Hematopoietic multipotent progenitor cell treated with erythropoietin and hydrocortisone succinate and interleukin-3 and kit ligand, for 15 days (in vitro differentiated cells): ENCODE measurements around the gene ATP10A.

Experiments used
- DNase-seq: peaks from one replicate; pipeline ENCODE4 v3.0.0-alpha.2; 2015; ENCODE audit warnings: low spot score

ATP10A gene

GRCh38 chr15:25824618-25825017 is 38.5 kb downstream of the ATP10A start:
- no peak for DNase-seq

- DNase-seq: no peak
Measured at GRCh38 chr15:25812845-25813244, 50.3 kb downstream of the ATP10A start.

GRCh38 chr15:25812073-25812472 is 51.1 kb downstream of the ATP10A start:
- DNase-seq: no peak

- no peak for DNase-seq
Measured at GRCh38 chr15:25811481-25811906, 51.6 kb downstream of the ATP10A start.

GRCh38 chr15:25810631-25811091 is 52.5 kb downstream of the ATP10A start:
- DNase-seq: no peak

GRCh38 chr15:25810154-25810553 is 53.0 kb downstream of the ATP10A start:
- DNase-seq: no peak

- no peak for DNase-seq
Measured at GRCh38 chr15:25807063-25807462, 56.1 kb downstream of the ATP10A start.

GRCh38 chr15:25805031-25805430 is 58.1 kb downstream of the ATP10A start:
- no peak for DNase-seq

GRCh38 chr15:25804451-25804850 is 58.7 kb downstream of the ATP10A start:
- DNase-seq: no peak

- DNase-seq: no peak
Measured at GRCh38 chr15:25803541-25803940, 59.6 kb downstream of the ATP10A start.

- DNase-seq: no peak
Measured at GRCh38 chr15:25803036-25803435, 60.1 kb downstream of the ATP10A start.

GRCh38 chr15:25802285-25802830 is 60.8 kb downstream of the ATP10A start:
- no peak for DNase-seq

GRCh38 chr15:25801586-25802284 is 61.4 kb downstream of the ATP10A start:
- no peak for DNase-seq

- no peak for DNase-seq
Measured at GRCh38 chr15:25800761-25801515, 62.2 kb downstream of the ATP10A start.

- DNase-seq: no peak
Measured at GRCh38 chr15:25799906-25800700, 63.0 kb downstream of the ATP10A start.

- no peak for DNase-seq
Measured at GRCh38 chr15:25797936-25798901, 64.9 kb downstream of the ATP10A start.

- DNase-seq: no peak
Measured at GRCh38 chr15:25797511-25797935, 65.6 kb downstream of the ATP10A start.

- no peak for DNase-seq
Measured at GRCh38 chr15:25797035-25797434, 66.1 kb downstream of the ATP10A start.

GRCh38 chr15:25796395-25796794 is 66.7 kb downstream of the ATP10A start:
- no peak for DNase-seq

- no peak for DNase-seq
Measured at GRCh38 chr15:25795712-25796111, 67.4 kb downstream of the ATP10A start.

GRCh38 chr15:25795061-25795460 is 68.1 kb downstream of the ATP10A start:
- no peak for DNase-seq
